PC-9 (cell line): ENCODE results near the gene AP1G2. TPM values are rescaled to one million over a fixed set of nuclear protein-coding genes. Genes with fewer than 3 reads are reported as not detected.

Source experiments
- BruUV-seq: library from RNA; stranded (reverse); fragments of 400-500 nt; replicated peaks from 2 replicates; lab custom pipeline; 2021; lab: Mats Ljungman, UMichigan
- CTCF ChIA-PET: fragments of 300-600 bp; sonication (Branson Sonifier 250); formaldehyde crosslinking; loops from one replicate; lab custom pipeline; 2022; ENCODE audit warnings: antibody characterized with exemption; lab: Charles Lee
- POLR2A ChIA-PET: fragments of 300-600 bp; sonication (Branson Sonifier 250); formaldehyde crosslinking; loops from one replicate; lab custom pipeline; 2022; ENCODE audit warnings: antibody characterized with exemption; ENCODE audit not compliant: unreplicated experiment; lab: Charles Lee
- DNase-seq, 2 experiments: peaks; one replicate each; pipeline versions ENCODE4 v3.0.0 to v3.0.0-alpha.2; 2015 to 2022; ENCODE audit warnings: mixed read lengths in 1 of 2
- H2AFZ ChIP-seq: fragments of 200-600 bp; sonication (generic); 2 replicates; pipeline ENCODE4 v1.8.1; 2017; ENCODE audit warnings: antibody characterized with exemption
- H3F3A ChIP-seq: fragments of 200-600 bp; sonication (generic); 2 replicates; pipeline ENCODE4 v1.8.1; 2017; ENCODE audit warnings: antibody characterized with exemption, mild to moderate bottlenecking, low read depth; ENCODE audit not compliant: insufficient read depth
- H3K27ac ChIP-seq: fragments of 200-600 bp; sonication (generic); 2 replicates; pipeline ENCODE4 v1.6.1; 2016; ENCODE audit warnings: mixed run types
- H3K27me3 ChIP-seq: fragments of 200-600 bp; sonication (generic); 2 replicates; pipeline ENCODE4 v1.6.1; 2016; ENCODE audit warnings: low read depth, mixed run types; ENCODE audit not compliant: insufficient read depth
- H3K36me3 ChIP-seq: fragments of 200-600 bp; sonication (generic); 2 replicates; pipeline ENCODE4 v1.6.1; 2016; ENCODE audit warnings: low read depth, mixed run types
- H3K4me1 ChIP-seq: fragments of 200-600 bp; sonication (generic); replicated peaks from 2 replicates; pipeline ENCODE4 v1.6.1; 2016; ENCODE audit warnings: mixed run types; ENCODE audit not compliant: insufficient read depth
- H3K4me2 ChIP-seq: fragments of 200-600 bp; sonication (generic); 2 replicates; pipeline ENCODE4 v1.6.1; 2017; ENCODE audit warnings: mixed run types
- H3K4me3 ChIP-seq: fragments of 200-600 bp; sonication (generic); 2 replicates; pipeline ENCODE4 v1.6.1; 2016; ENCODE audit warnings: mixed run types
- H3K79me2 ChIP-seq: fragments of 200-600 bp; sonication (generic); 2 replicates; pipeline ENCODE4 v1.6.1; 2017; ENCODE audit warnings: low read depth, mixed run types
- H3K9me2 ChIP-seq: fragments of 200-600 bp; sonication (generic); 2 replicates; pipeline ENCODE4 v1.8.1; 2017; ENCODE audit warnings: mild to moderate bottlenecking; ENCODE audit not compliant: insufficient read depth
- H3K9me3 ChIP-seq: fragments of 200-600 bp; sonication (generic); 2 replicates; pipeline ENCODE4 v1.8.1; 2016; ENCODE audit warnings: low read depth; ENCODE audit not compliant: insufficient read depth
- H4K20me1 ChIP-seq: fragments of 200-600 bp; sonication (generic); 2 replicates; pipeline ENCODE4 v1.8.1; 2017; ENCODE audit not compliant: insufficient read depth
- EZH2 ChIP-seq: fragments of 200-600 bp; sonication (generic); IDR thresholded peaks from 2 replicates; pipeline ENCODE4 v1.8.0; 2017; ENCODE audit warnings: antibody characterized with exemption, low read depth
- intact Hi-C: fragments of 100-400 bp; cut with micrococcal nuclease; formaldehyde crosslinking; loops from one replicate; pipeline ENCODE4 v1.10.0; 2022; ENCODE audit not compliant: unreplicated experiment
- total RNA-seq: library from RNA; stranded (reverse); gene quantifications from 2 replicates; pipeline ENCODE4 v1.2.3, GENCODE V29; 2021
- TF ChIP-seq, protein P1 (sequence below): fragments of 200-600 bp; sonication (generic); conservative IDR thresholded peaks from 2 replicates; pipeline ENCODE4 v1.6.1; 2017; ENCODE audit warnings: mixed run types, antibody characterized with exemption, mild to moderate bottlenecking, moderate library complexity

AP1G2 gene
- total RNA-seq, 1 experiment from 2014 or later = 128 TPM

DNA sequence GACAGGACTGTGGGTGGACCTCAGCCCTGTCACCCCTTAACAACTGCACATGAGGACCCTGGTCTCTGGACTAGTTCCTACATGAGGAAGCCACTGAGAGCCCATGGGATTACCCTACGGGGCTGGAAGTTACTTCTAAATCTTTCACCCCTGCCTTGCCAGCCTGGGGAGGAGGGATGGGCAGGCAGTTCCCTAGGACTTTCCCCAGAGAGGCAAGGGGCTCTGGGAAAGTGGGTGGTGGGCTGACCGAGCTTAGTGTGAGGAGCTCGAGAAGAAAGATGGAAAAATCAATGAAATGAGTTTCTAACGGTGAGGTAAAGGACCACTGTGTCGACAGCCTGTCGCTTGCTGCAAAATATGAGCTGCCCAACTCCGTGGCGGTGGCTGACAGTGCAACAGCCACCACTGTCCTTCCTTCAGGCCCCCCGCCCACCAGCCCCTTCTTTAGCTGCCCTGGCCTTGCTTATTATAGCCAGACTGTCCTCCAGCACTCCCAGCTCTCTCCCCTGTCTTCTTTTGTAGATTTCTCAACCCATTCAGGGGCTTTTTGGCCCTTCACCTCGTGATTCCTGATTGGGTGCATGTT, 21.0 kb downstream of the AP1G2 start:
- Histone ChIP-seq H4K20me1 (no peaks in the 10 kb centered on the region), H3K27me3 (no peaks in the 10 kb centered on the region), H2AFZ (no peak overlapping the region), H3K79me2 (no peaks in the 10 kb centered on the region), H3K9me2 (no peaks in the 10 kb centered on the region), H3K9me3 (no peaks in the 10 kb centered on the region), H3K27ac (no peak overlapping the region), H3K4me3 (no peak overlapping the region), H3K4me1 (no peaks in the 10 kb centered on the region), H3K4me2 (no peak overlapping the region), H3F3A (no peaks in the 10 kb centered on the region), H3K36me3 (no peaks in the 10 kb centered on the region)
- BruUV-seq = no TSS peak
- intact Hi-C loops = no loop called here
- ChIA-PET POLR2A (no interaction called here), CTCF (no interaction called here)
- DNase-seq = no peak
- TF ChIP-seq, protein P1, sequence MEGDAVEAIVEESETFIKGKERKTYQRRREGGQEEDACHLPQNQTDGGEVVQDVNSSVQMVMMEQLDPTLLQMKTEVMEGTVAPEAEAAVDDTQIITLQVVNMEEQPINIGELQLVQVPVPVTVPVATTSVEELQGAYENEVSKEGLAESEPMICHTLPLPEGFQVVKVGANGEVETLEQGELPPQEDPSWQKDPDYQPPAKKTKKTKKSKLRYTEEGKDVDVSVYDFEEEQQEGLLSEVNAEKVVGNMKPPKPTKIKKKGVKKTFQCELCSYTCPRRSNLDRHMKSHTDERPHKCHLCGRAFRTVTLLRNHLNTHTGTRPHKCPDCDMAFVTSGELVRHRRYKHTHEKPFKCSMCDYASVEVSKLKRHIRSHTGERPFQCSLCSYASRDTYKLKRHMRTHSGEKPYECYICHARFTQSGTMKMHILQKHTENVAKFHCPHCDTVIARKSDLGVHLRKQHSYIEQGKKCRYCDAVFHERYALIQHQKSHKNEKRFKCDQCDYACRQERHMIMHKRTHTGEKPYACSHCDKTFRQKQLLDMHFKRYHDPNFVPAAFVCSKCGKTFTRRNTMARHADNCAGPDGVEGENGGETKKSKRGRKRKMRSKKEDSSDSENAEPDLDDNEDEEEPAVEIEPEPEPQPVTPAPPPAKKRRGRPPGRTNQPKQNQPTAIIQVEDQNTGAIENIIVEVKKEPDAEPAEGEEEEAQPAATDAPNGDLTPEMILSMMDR = no peak

- H2AFZ ChIP-seq = no peak overlapping the region
- H3K9me3 ChIP-seq = no peaks in the 10 kb centered on the region
- intact Hi-C loops = no loop called here
- no peaks in the 10 kb centered on the region for H3K79me2 ChIP-seq
- H3K4me1 ChIP-seq = no peaks in the 10 kb centered on the region
- ChIA-PET CTCF (no interaction called here), POLR2A (no interaction called here)
- TF ChIP-seq EZH2 = no peak
- TF ChIP-seq, protein P1 = no peak
- BruUV-seq = no TSS peak
- no peak overlapping the region for H3K4me3 ChIP-seq
- no peaks in the 10 kb centered on the region for H3K36me3 ChIP-seq
- no peaks in the 10 kb centered on the region for H4K20me1 ChIP-seq
- no peak for DNase-seq
- H3K27me3 ChIP-seq = no peaks in the 10 kb centered on the region
- no peak overlapping the region for H3K4me2 ChIP-seq
- H3F3A ChIP-seq = no peaks in the 10 kb centered on the region
- H3K27ac ChIP-seq = no peak overlapping the region
- H3K9me2 ChIP-seq = no peaks in the 10 kb centered on the region
Observed at GRCh38 chr14:23545740-23546365, 21.7 kb downstream of the AP1G2 start.

DNA sequence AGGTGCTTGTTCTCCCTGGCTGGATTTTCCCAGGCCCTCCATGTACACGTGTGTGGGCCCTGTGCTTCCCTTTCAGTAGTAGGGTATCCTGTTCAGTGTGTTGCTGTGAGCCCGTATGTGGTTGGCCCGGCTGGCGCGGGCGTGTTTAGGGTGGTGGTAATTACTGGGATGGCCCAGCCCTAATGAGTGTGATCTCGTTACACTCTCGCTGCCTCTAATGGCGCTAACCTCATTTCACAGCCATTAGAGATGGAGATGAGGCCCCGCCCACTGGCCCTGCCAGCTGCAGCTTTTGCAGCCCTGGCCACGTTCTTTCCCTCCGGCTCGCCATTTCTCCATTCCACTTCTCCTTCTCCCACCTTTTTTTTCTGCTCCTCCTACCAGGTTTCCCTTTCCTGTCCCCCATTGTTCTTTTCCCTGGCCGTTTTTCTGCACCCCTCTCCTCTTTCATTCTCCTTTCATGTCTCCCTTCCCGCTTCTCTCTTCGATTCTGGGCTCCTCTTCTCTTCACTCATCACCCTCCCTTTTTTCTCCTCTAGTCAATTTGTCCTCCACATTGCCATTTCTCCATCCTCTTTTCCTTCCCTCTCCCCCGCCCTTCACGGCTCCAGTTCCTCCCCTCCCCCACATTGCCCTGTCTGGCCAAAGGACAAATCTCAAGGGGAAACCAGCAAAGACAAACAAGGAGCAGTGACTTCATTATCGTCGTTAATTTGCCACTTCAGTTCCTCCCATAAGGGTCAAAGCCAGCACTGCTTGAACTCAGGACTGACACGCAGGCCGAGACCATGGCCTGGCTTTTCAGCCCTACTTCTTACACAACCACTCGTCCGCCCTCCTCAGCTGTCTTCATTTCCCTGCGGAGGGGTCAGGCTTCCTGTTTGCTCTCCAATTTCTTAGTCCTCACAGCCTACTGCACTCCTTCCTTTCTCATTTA, 22.8 kb downstream of the AP1G2 start:
- no peak for DNase-seq
- no peak for TF ChIP-seq EZH2
- TF ChIP-seq, protein P1 = no peak
- Histone ChIP-seq H3K4me3 (no peak overlapping the region), H3K4me1 (no peaks in the 10 kb centered on the region), H3K9me2 (no peaks in the 10 kb centered on the region), H4K20me1 (no peaks in the 10 kb centered on the region), H3F3A (no peaks in the 10 kb centered on the region), H3K27ac (no peak overlapping the region), H2AFZ (no peak overlapping the region), H3K9me3 (no peaks in the 10 kb centered on the region), H3K27me3 (no peaks in the 10 kb centered on the region), H3K36me3 (no peaks in the 10 kb centered on the region), H3K4me2 (no peak overlapping the region), H3K79me2 (no peaks in the 10 kb centered on the region)
- ChIA-PET CTCF (no interaction called here), POLR2A (no interaction called here)
- BruUV-seq = no TSS peak
- intact Hi-C loops = no loop called here
